22Rv1 (cell line): ENCODE measurements around the gene TMEM106B.
"Not testable (repeated sequence)": the region's sequence is repeated elsewhere in the genome, so short reads cannot be mapped to it uniquely, and the experiment has no call there.

ENCODE experiments used
- H3K27ac ChIP-seq: fragments of 450-650 bp; 2 replicates; pipeline ENCODE4 v1.5.1; 2017
- ZFX ChIP-seq: fragments of 450-650 bp; IDR thresholded peaks from 2 replicates; pipeline ENCODE4 v1.6.1; 2017; ENCODE audit warnings: antibody characterized with exemption, borderline replicate concordance
- TF ChIP-seq, protein P1 (sequence below): fragments of 450-650 bp; IDR thresholded peaks from 2 replicates; pipeline ENCODE4 v1.5.1; 2017; ENCODE audit warnings: mild to moderate bottlenecking

The TMEM106B gene

DNA sequence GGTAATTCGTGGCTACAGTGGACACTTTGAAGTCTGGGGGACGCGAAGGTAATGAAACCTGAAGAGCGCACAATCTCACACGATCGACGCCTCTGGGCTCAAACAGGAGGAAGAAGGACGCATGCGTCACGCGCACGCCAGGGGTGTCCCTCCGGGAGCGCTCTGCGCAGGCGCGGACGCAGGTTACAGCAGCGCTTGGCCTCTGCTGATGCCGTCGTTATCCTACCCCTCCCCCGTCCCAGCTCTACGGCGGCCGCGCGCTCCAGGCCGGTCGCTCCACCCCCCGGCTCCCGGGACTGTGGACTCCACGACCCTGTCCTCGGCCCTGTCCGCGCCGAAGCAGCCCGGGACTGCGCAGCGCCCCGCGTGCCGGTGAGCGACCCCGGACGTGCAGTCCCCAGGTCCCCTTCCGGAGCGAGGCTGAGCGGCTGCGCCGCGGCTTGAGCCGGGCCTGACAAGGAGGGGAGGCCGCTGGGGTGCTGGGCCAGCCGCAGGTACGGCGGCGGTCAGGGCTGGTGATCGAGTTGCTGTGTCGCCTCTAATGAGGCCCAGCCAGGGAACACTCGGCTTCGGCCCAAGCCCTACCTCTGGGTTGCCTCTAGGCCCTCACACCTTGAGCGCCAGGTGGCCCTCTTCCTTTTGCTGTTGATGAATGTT, at the start of gene TMEM106B:
TSS of gene TMEM106B (plus strand) at position 241 of the 657 bp plus-strand sequence. CDS start 3,517 bp downstream, outside the sequence.
- H3K27ac ChIP-seq: peak within 1 kb of the TSS; percentile 92
- TF ChIP-seq ZFX: no peak
- TF ChIP-seq, protein P1, sequence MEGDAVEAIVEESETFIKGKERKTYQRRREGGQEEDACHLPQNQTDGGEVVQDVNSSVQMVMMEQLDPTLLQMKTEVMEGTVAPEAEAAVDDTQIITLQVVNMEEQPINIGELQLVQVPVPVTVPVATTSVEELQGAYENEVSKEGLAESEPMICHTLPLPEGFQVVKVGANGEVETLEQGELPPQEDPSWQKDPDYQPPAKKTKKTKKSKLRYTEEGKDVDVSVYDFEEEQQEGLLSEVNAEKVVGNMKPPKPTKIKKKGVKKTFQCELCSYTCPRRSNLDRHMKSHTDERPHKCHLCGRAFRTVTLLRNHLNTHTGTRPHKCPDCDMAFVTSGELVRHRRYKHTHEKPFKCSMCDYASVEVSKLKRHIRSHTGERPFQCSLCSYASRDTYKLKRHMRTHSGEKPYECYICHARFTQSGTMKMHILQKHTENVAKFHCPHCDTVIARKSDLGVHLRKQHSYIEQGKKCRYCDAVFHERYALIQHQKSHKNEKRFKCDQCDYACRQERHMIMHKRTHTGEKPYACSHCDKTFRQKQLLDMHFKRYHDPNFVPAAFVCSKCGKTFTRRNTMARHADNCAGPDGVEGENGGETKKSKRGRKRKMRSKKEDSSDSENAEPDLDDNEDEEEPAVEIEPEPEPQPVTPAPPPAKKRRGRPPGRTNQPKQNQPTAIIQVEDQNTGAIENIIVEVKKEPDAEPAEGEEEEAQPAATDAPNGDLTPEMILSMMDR: peak; percentile 60

DNA sequence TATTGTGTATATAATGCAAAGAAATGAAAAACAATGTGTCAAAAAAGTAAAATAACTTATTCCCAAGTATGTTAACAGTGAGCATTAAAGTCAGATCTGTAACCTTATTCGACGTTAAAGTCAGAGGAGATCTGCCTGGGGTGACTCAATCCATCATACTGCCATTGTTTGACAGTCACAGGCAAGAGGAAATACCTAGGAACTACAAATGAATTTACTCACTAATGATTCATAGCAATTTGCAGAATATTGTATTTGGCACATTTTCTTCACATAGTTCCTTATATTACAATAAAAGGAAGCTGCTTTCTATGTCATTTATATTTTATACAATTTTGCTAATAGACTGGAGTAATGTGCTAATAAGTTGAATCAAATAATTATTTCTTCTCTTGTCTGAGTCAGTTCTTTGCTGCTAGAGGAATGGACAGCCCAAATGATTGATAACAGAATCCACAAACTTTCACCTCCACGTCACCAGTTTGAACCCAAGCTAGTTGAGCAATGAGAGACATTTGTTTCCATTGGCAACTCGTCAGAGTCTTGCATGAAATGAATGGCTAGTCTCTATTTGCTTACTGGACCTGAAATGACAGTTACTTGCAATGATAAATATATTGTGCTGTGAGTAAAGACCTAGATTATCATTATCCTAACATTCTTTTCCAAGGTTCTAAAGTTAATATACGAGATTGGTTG, 48.5 kb upstream of the TMEM106B start:
- no peak overlapping the region for H3K27ac ChIP-seq
- TF ChIP-seq, protein P1: no peak
- no peak for TF ChIP-seq ZFX

DNA sequence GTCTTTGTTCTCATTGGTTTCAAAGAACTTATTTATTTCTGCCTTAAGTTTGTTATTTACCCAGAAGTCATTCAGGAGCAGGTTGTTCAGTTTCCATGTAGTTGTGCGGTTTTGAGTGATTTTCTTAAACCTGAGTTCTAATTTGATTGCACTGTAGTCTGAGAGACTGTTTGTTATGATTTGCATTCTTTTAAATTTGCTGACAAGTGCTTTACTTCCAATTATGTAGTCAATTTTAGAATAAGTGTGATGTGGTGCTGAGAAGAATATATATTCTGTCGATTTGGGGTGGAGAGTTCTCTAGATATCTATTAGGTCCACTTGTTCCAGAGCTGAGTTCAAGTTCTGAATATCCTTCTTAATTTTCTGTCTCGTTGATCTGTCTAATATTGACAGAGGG, 43.0 kb upstream of the TMEM106B start:
- not testable (repeated sequence) for H3K27ac ChIP-seq

DNA sequence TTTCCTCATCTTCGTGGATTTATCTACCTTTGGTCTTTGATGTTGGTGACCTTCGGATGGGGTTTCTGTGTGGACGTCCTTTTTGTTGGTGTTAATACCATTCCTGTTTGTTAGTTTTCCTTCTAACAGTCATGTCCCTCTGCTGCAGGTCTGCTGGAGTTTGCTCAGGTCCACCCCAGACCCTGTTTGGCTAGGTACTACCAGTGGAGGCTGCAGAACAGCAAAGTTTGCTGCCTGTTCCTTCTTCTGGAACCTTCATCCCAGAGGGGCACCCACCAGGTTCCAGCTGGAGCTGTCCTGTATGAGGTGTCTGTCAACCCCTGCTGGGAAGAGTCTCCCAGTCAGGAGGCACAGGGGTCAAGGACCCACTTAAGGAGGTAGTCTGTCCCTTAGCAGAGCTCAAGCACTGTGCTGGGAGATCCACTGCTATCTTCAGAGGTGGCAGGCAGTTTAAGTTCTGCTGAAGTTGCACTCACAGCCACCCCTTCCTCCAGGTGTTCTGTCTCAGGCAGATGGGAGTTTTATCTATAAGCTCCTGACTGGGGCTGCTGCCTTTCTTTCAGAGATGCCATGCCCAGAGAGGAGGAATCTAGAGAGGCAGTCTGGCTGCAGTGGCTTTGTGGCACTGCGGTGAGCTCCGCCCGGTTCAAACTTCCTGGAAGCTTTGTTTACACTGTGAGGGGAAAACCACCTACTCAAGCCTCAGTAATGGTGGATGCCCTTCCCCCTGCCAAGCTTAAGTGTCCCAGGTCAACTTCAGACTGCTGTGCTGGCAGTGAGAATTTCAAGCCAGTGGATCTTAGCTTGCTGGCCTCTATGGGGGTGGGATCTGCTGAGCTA, 40.9 kb upstream of the TMEM106B start:
- H3K27ac ChIP-seq: not testable (repeated sequence)

DNA sequence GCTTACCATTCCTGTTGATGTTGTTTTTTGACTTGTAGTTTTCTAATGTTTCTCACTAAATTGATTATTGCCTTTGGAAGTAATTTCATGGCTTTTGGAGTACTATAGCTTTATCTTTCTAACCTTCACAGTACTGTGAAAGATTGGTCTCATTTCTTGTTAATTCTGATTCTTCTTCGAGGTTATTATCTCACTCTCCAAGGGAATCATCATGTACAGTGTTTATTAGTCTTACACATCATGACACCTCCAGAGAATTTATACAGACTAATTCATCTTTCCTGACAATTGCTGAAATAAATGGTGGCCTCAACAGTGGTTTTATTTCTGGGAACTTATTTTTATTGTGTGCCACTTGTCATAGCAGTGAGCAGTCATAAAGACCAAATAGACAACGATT, 37.4 kb upstream of the TMEM106B start:
- H3K27ac ChIP-seq: no peak overlapping the region
- TF ChIP-seq, protein P1: no peak
- no peak for TF ChIP-seq ZFX

DNA sequence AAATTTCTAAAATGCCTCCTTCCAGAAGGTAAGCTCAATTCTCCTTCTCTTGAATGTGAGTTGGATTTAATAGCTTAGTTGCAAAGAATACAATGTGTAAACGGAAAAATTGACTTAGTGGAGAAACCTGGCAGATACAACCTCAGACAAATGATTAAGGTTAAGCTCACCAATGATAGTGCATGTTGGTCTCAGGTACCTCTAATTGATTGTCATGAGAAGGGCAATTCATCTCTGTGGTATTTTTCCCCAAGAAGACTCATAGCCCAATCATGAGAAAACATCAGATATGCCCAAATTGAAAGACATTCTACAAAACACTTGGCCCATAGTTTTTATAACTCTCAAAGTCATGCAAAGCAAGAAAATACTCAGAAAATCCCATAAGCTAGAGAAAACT, 36.2 kb upstream of the TMEM106B start:
- TF ChIP-seq, protein P1: no peak
- no peak for TF ChIP-seq ZFX
- no peak overlapping the region for H3K27ac ChIP-seq

DNA sequence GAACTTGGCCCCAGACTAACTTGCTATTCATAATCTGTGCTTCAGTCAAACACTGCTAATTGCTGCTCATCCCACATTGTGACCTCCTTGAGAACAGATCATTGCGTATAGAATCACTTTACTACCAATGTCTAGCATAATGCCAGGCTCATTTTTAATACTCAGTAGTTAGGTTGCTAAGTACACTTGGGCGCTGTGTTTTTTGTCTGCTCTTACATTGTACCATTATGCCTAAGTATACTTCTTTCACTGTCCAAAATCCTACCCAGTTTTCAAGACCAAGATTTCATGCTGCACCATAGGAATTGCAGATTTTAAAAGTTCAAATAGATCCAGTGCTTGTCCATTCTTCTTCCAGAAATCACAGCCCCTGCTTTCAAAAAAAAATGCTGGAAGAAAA, 32.8 kb upstream of the TMEM106B start:
- TF ChIP-seq, protein P1: no peak
- TF ChIP-seq ZFX: no peak
- H3K27ac ChIP-seq: no peak overlapping the region

DNA sequence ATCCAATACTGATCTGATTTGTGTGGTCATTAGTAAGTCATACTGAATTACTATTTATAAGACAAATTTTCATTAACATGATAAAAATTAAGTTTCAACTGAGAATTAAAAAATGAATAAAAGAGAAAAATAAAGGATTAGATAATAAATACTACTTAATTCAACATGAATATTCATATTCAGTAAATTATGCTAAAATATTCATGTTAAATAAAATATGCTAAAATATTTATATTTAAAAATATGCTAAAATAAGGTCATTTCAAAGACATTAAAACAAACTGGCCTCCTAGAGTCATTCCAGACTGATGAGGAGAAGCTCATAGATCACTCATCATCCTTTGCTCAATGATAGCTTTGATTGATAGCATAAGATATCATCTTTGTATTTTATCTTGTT, 16.7 kb upstream of the TMEM106B start:
- no peak for TF ChIP-seq ZFX
- TF ChIP-seq, protein P1: no peak
- H3K27ac ChIP-seq: no peak overlapping the region
